ENCODE data around the gene ARFGEF2.

ARFGEF2 gene

GRCh38 chr20:48945840-48946514 is 24.5 kb downstream of the ARFGEF2 start:
- Histone ChIP-seq H3K4me2 (ENCODE audit: low read depth, low read length, poor library complexity, severe bottlenecking) (no peak overlapping the region), H3K4me3 (ENCODE audit: low read length, poor library complexity, severe bottlenecking) (no peak overlapping the region), H3K9me3 (ENCODE audit: insufficient read depth, low read depth, low read length) (no peaks in the 10 kb centered on the region), H3K9ac (ENCODE audit: low read depth, low read length, poor library complexity, severe bottlenecking) (no peak overlapping the region), H3K79me2 (ENCODE audit: insufficient read depth, low read length) (peaks cover 3% of the 10 kb centered on the region; the same call in 1 of the 2 replicates), H3F3A (ENCODE audit: low read depth) (no peaks in the 10 kb centered on the region), H3K27me3 (ENCODE audit: insufficient read depth, low read length, poor library complexity, severe bottlenecking) (no peaks in the 10 kb centered on the region), H4K20me1 (ENCODE audit: insufficient read depth, low read length, poor library complexity, severe bottlenecking) (no peaks in the 10 kb centered on the region), H3K36me3 (ENCODE audit: insufficient read depth, low read length) (peaks cover 77% of the 10 kb centered on the region; the same call in 1 of the 2 replicates), H3K4me1 (ENCODE audit: insufficient read depth, low read length, poor library complexity, severe bottlenecking) (no peaks in the 10 kb centered on the region), H3K9me2 (replicated peaks; ENCODE audit: low read depth, low read length) (no peaks in the 10 kb centered on the region), H2AFZ (ENCODE audit: low read length) (no peak overlapping the region)
- TF ChIP-seq CTCF (conservative IDR thresholded peaks at IDR 0.05; ENCODE audit: low read length): no peak
- no peak for TF ChIP-seq EZH2phosphoT487 (IDR thresholded peaks at IDR 0.05; ENCODE audit: borderline replicate concordance)

GRCh38 chr20:48948612-48949011 is 27.1 kb downstream of the ARFGEF2 start:
- Histone ChIP-seq H3K9me3 (ENCODE audit: insufficient read depth, low read depth, low read length) (no peaks in the 10 kb centered on the region), H3K79me2 (ENCODE audit: insufficient read depth, low read length) (no peaks in the 10 kb centered on the region), H3K9me2 (replicated peaks; ENCODE audit: low read depth, low read length) (no peaks in the 10 kb centered on the region), H2AFZ (ENCODE audit: low read length) (no peak overlapping the region), H3K27me3 (ENCODE audit: insufficient read depth, low read length, poor library complexity, severe bottlenecking) (no peaks in the 10 kb centered on the region), H3K36me3 (ENCODE audit: insufficient read depth, low read length) (peaks cover 76% of the 10 kb centered on the region; the same call in 1 of the 2 replicates), H3F3A (ENCODE audit: low read depth) (no peaks in the 10 kb centered on the region), H3K4me1 (ENCODE audit: insufficient read depth, low read length, poor library complexity, severe bottlenecking) (no peaks in the 10 kb centered on the region), H3K4me2 (ENCODE audit: low read depth, low read length, poor library complexity, severe bottlenecking) (no peak overlapping the region), H4K20me1 (ENCODE audit: insufficient read depth, low read length, poor library complexity, severe bottlenecking) (no peaks in the 10 kb centered on the region), H3K9ac (ENCODE audit: low read depth, low read length, poor library complexity, severe bottlenecking) (no peak overlapping the region), H3K4me3 (ENCODE audit: low read length, poor library complexity, severe bottlenecking) (no peak overlapping the region)
- TF ChIP-seq EZH2phosphoT487 (IDR thresholded peaks at IDR 0.05; ENCODE audit: borderline replicate concordance): no peak
- TF ChIP-seq CTCF (conservative IDR thresholded peaks at IDR 0.05; ENCODE audit: low read length): no peak

GRCh38 chr20:48949304-48950170 is 28.0 kb downstream of the ARFGEF2 start:
- H3K79me2 ChIP-seq (ENCODE audit: insufficient read depth, low read length): no peaks in the 10 kb centered on the region

More at GRCh38 chr20:48949304-48950170, 28.0 kb downstream of the ARFGEF2 start:
- no peak overlapping the region for H3K4me2 ChIP-seq (ENCODE audit: low read depth, low read length, poor library complexity, severe bottlenecking)
- no peaks in the 10 kb centered on the region for H3K9me3 ChIP-seq (ENCODE audit: insufficient read depth, low read depth, low read length)
- no peak overlapping the region for H3K9ac ChIP-seq (ENCODE audit: low read depth, low read length, poor library complexity, severe bottlenecking)
- no peaks in the 10 kb centered on the region for H3K9me2 ChIP-seq (replicated peaks; ENCODE audit: low read depth, low read length)
- peaks cover 76% of the 10 kb centered on the region; the same call in 1 of the 2 replicates for H3K36me3 ChIP-seq (ENCODE audit: insufficient read depth, low read length)
- H2AFZ ChIP-seq (ENCODE audit: low read length): no peak overlapping the region
- no peak overlapping the region for H3K4me3 ChIP-seq (ENCODE audit: low read length, poor library complexity, severe bottlenecking)
- no peaks in the 10 kb centered on the region for H3K4me1 ChIP-seq (ENCODE audit: insufficient read depth, low read length, poor library complexity, severe bottlenecking)
- no peaks in the 10 kb centered on the region for H3F3A ChIP-seq (ENCODE audit: low read depth)
- no peaks in the 10 kb centered on the region for H3K27me3 ChIP-seq (ENCODE audit: insufficient read depth, low read length, poor library complexity, severe bottlenecking)
- TF ChIP-seq EZH2phosphoT487 (IDR thresholded peaks at IDR 0.05; ENCODE audit: borderline replicate concordance) (no peak), CTCF (conservative IDR thresholded peaks at IDR 0.05; ENCODE audit: low read length) (no peak; the same call in 1 of the 2 replicates)
- no peaks in the 10 kb centered on the region for H4K20me1 ChIP-seq (ENCODE audit: insufficient read depth, low read length, poor library complexity, severe bottlenecking)

All from Loucy (cell line).